Head of caudate nucleus (tissue), 42 donors: Measurements from ENCODE around the gene METTL21C.

Experiments
- DNase-seq, 42 donors: peaks; one replicate each; pipeline versions ENCODE4 v3.0.0 to v3.0.0-alpha.2; 2020 to 2021; ENCODE audit warnings: mixed read lengths in 7 of 42
- intact Hi-C: fragments of 100-400 bp; cut with DNase I; formaldehyde crosslinking; loops from one replicate; pipeline ENCODE4 v1.15.0; 2022

Gene METTL21C

GRCh38 chr13:102679449-102680132 lies 15.3 kb downstream of the METTL21C start:
- DNase-seq = no peak
- intact Hi-C loops = no loop called here

- DNase-seq = no peak
- intact Hi-C loops = no loop called here
Observed at GRCh38 chr13:102678339-102679107, 16.3 kb downstream of the METTL21C start.

GRCh38 chr13:102677122-102677521 lies 17.7 kb downstream of the METTL21C start:
- DNase-seq = no peak
- intact Hi-C loops = no loop called here

- intact Hi-C loops = no loop called here
- DNase-seq = no peak
Observed at GRCh38 chr13:102675115-102675514, 19.7 kb downstream of the METTL21C start.

GRCh38 chr13:102670130-102670529 lies 24.7 kb downstream of the METTL21C start:
- DNase-seq = no peak
- intact Hi-C loops = no loop called here

- intact Hi-C loops = no loop called here
- no peak for DNase-seq
Observed at GRCh38 chr13:102667911-102668310, 26.9 kb downstream of the METTL21C start.

GRCh38 chr13:102667023-102667422 lies 27.8 kb downstream of the METTL21C start:
- no peak for DNase-seq
- intact Hi-C loops = no loop called here

- intact Hi-C loops = loop anchor here (10.0 kb wide), 1 partner anchor 64 kb away; the partner anchor contains the start of gene TPP2
- DNase-seq = no peak
Observed at GRCh38 chr13:102659168-102659713, 35.6 kb downstream of the METTL21C start.

- DNase-seq = no peak
- intact Hi-C loops = loop anchor here (10.0 kb wide), 1 partner anchor 64 kb away; the partner anchor contains the start of gene TPP2
Observed at GRCh38 chr13:102658660-102659059, 36.2 kb downstream of the METTL21C start.

GRCh38 chr13:102657630-102658029 lies 37.2 kb downstream of the METTL21C start:
- DNase-seq = no peak
- intact Hi-C loops = loop anchor here (10.0 kb wide), 1 partner anchor 63 kb away; the partner anchor contains the start of gene TPP2

- intact Hi-C loops = loop anchor here (10.0 kb wide), 1 partner anchor 60 kb away; the partner anchor contains the start of gene TPP2
- no peak for DNase-seq
Observed at GRCh38 chr13:102654756-102655155, 40.1 kb downstream of the METTL21C start.

- DNase-seq = peak in 1 of 42 donors; percentile 8
Observed at GRCh38 chr13:102651892-102652291, 43.0 kb downstream of the METTL21C start.

GRCh38 chr13:102651392-102651791 lies 43.5 kb downstream of the METTL21C start:
- no peak for DNase-seq
- intact Hi-C loops = loop anchor here (10.0 kb wide), 1 partner anchor 57 kb away; the partner anchor contains the start of gene TPP2

More at GRCh38 chr13:102651892-102652291, 43.0 kb downstream of the METTL21C start:
- intact Hi-C loops = loop anchor here (10.0 kb wide), 1 partner anchor 57 kb away; the partner anchor contains the start of gene TPP2

GRCh38 chr13:102650444-102650843 lies 44.4 kb downstream of the METTL21C start:
- intact Hi-C loops = loop anchor here (10.0 kb wide), 1 partner anchor 56 kb away; the partner anchor contains the start of gene TPP2

GRCh38 chr13:102648046-102648445 lies 46.8 kb downstream of the METTL21C start:
- no peak for DNase-seq
- intact Hi-C loops = no loop called here

More at GRCh38 chr13:102650444-102650843, 44.4 kb downstream of the METTL21C start:
- DNase-seq = no peak

- no peak for DNase-seq
- intact Hi-C loops = no loop called here
Observed at GRCh38 chr13:102645701-102646100, 49.1 kb downstream of the METTL21C start.

- no peak for DNase-seq
- intact Hi-C loops = no loop called here
Observed at GRCh38 chr13:102643656-102644055, 51.2 kb downstream of the METTL21C start.

- intact Hi-C loops = no loop called here
- peak in 39 of 42 donors; percentile 7 to 75 (median 38) for DNase-seq
Observed at GRCh38 chr13:102642475-102642874, 52.4 kb downstream of the METTL21C start.

GRCh38 chr13:102642029-102642428 lies 52.8 kb downstream of the METTL21C start:
- DNase-seq = no peak
- intact Hi-C loops = no loop called here

- intact Hi-C loops = no loop called here
- DNase-seq = no peak
Observed at GRCh38 chr13:102638741-102639140, 56.1 kb downstream of the METTL21C start.
